Mesenchymal stem cell (in vitro differentiated cells and primary cell): ENCODE data around the gene RD3L.
"Not testable (repeated sequence)": the region's sequence is repeated elsewhere in the genome, so short reads cannot be mapped to it uniquely, and the experiment has no call there.

Experiments used
- DNase-seq: peaks from one replicate; pipeline ENCODE4 v3.0.0-alpha.2; 2013
- H2AFZ ChIP-seq: one replicate; pipeline ENCODE4 v1.6.1; 2013; ENCODE audit warnings: low read depth, mild to moderate bottlenecking, control low read depth, inconsistent platforms, low read length, moderate library complexity
- H2AK5ac ChIP-seq: 2 replicates; pipeline ENCODE4 v1.6.1; 2013; ENCODE audit warnings: low read length, moderate library complexity, mild to moderate bottlenecking, inconsistent platforms; ENCODE audit not compliant: severe bottlenecking
- H2BK120ac ChIP-seq: one replicate; pipeline ENCODE4 v1.6.1; 2013; ENCODE audit warnings: low read depth, mild to moderate bottlenecking, inconsistent platforms, low read length, moderate library complexity
- H2BK12ac ChIP-seq, 2 experiments: one replicate each; pipeline ENCODE4 v1.6.1; 2013; ENCODE audit warnings: inconsistent platforms in 2 of 2, low read length in 2 of 2, mild to moderate bottlenecking in 2 of 2, moderate library complexity in 2 of 2, control low read depth in 1 of 2
- H2BK15ac ChIP-seq: one replicate; pipeline ENCODE4 v1.6.1; 2013; ENCODE audit warnings: mild to moderate bottlenecking, low read depth, inconsistent platforms; ENCODE audit not compliant: poor library complexity, severe bottlenecking
- H2BK5ac ChIP-seq: 2 replicates; pipeline ENCODE4 v1.6.1; 2013; ENCODE audit warnings: low read depth, mild to moderate bottlenecking, low read length, control low read depth, inconsistent platforms; ENCODE audit not compliant: poor library complexity, severe bottlenecking
- H3K14ac ChIP-seq, 2 experiments: one replicate each; pipeline ENCODE4 v1.6.1; 2013; ENCODE audit warnings: inconsistent platforms in 2 of 2, low read length in 2 of 2, control low read depth in 1 of 2, mild to moderate bottlenecking in 1 of 2, moderate library complexity in 1 of 2
- H3K18ac ChIP-seq, 2 experiments: one replicate each; pipeline ENCODE4 v1.6.1; 2013; ENCODE audit warnings: inconsistent platforms in 2 of 2, low read length in 2 of 2, control low read depth in 1 of 2, low read depth in 1 of 2, mild to moderate bottlenecking in 1 of 2
- H3K23ac ChIP-seq, 2 experiments: one replicate each; pipeline ENCODE4 v1.6.1; 2013; ENCODE audit warnings: inconsistent platforms in 2 of 2, low read length in 2 of 2, mild to moderate bottlenecking in 2 of 2, moderate library complexity in 2 of 2, control low read depth in 1 of 2
- H3K27ac ChIP-seq: 2 replicates; pipeline ENCODE4 v1.5.1; 2013; ENCODE audit warnings: mild to moderate bottlenecking, moderate library complexity, low read length, control low read depth, inconsistent platforms; ENCODE audit not compliant: poor library complexity, severe bottlenecking
- H3K27me3 ChIP-seq, 2 experiments: 2 replicates each; pipeline versions ENCODE4 v1.6.1 to v1.7.0; 2013; ENCODE audit warnings: low read length in 2 of 2, mild to moderate bottlenecking in 2 of 2, moderate library complexity in 2 of 2, control low read depth in 1 of 2, inconsistent platforms in 1 of 2; ENCODE audit not compliant: control insufficient read depth in 1 of 2, insufficient read depth in 1 of 2
- H3K36me3 ChIP-seq, 2 experiments: 2 replicates each; pipeline versions ENCODE4 v1.6.1 to v1.7.0; 2013; ENCODE audit warnings: low read length in 2 of 2, control low read depth in 1 of 2, inconsistent platforms in 1 of 2, low read depth in 1 of 2, mild to moderate bottlenecking in 1 of 2; ENCODE audit not compliant: insufficient read depth in 2 of 2, control insufficient read depth in 1 of 2
- H3K4ac ChIP-seq, 2 experiments: one replicate each; pipeline ENCODE4 v1.6.1; 2013; ENCODE audit warnings: inconsistent platforms in 2 of 2, low read length in 2 of 2, mild to moderate bottlenecking in 2 of 2, moderate library complexity in 2 of 2, control low read depth in 1 of 2, low read depth in 1 of 2
- H3K4me1 ChIP-seq: 2 replicates; pipeline ENCODE4 v1.6.1; 2013; ENCODE audit warnings: low read depth, low read length, control low read depth; ENCODE audit not compliant: control insufficient read depth, insufficient read depth
- H3K4me2 ChIP-seq: 2 replicates; pipeline ENCODE4 v1.6.1; 2013; ENCODE audit warnings: low read length, mild to moderate bottlenecking, inconsistent platforms; ENCODE audit not compliant: poor library complexity, severe bottlenecking
- H3K4me3 ChIP-seq, 2 experiments: 2 replicates each; pipeline versions ENCODE4 v1.5.1 to v1.7.0; 2013; ENCODE audit warnings: low read length in 2 of 2, mild to moderate bottlenecking in 2 of 2, control low read depth in 1 of 2, low read depth in 1 of 2; ENCODE audit not compliant: insufficient read depth in 1 of 2
- H3K79me1 ChIP-seq: replicated peaks from 2 replicates; pipeline ENCODE4 v1.6.1; 2013; ENCODE audit warnings: mild to moderate bottlenecking, control low read depth, low read length, inconsistent platforms; ENCODE audit not compliant: poor library complexity, severe bottlenecking
- H3K9ac ChIP-seq: 2 replicates; pipeline ENCODE4 v1.7.0; 2013; ENCODE audit warnings: mild to moderate bottlenecking, low read length, moderate library complexity
- H3K9me3 ChIP-seq: 2 replicates; pipeline ENCODE4 v1.7.0; 2013; ENCODE audit warnings: mild to moderate bottlenecking, low read length; ENCODE audit not compliant: control insufficient read depth
- H4K8ac ChIP-seq: one replicate; pipeline ENCODE4 v1.6.1; 2013; ENCODE audit warnings: inconsistent platforms, mild to moderate bottlenecking, low read length, moderate library complexity
- H4K91ac ChIP-seq: one replicate; pipeline ENCODE4 v1.6.1; 2013; ENCODE audit warnings: mild to moderate bottlenecking, low read length, inconsistent platforms
- WGBS: methylation state at CpG from one replicate; pipeline ENCODE4 v1.1.7; 2013; ENCODE audit warnings: mixed read lengths; 5-methylcytosine and 5-hydroxymethylcytosine counted together

The RD3L gene

DNA sequence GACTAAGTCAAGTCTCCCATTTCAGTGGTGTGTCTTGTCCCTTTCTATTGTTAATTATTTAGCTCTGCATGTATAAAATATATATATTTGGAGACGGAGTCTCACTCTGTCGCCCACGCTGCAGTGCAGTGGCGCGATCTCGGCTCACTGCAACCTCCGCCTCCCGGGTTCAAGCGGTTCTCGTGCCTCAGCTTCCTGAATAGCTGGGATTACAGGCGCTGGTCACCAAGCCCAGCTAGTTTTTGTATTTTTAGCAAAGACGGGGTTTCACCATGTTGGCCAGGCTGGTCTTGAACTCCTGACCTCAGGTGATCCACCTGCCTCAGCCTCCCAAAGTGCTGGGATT is 20.5 kb downstream of the RD3L start:
- H3K18ac ChIP-seq, H2AK5ac ChIP-seq, H3K9me3 ChIP-seq, H3K23ac ChIP-seq, H3K4ac ChIP-seq, H3K36me3 ChIP-seq, H4K91ac ChIP-seq, H2BK12ac ChIP-seq, H3K79me1 ChIP-seq, H3K4me1 ChIP-seq, H3K27ac ChIP-seq, H2BK120ac ChIP-seq, DNase-seq, H3K14ac ChIP-seq, H2BK5ac ChIP-seq, H2AFZ ChIP-seq, H2BK15ac ChIP-seq: not testable (repeated sequence)
- H3K4me2 ChIP-seq: peak overlapping the region; percentile 51
- H4K8ac ChIP-seq: peak overlapping the region; percentile 15
- H3K27me3 ChIP-seq: peaks cover 7 to 18% of the 10 kb centered on the region in 2 experiments
- peak overlapping the region; percentile 29 for H3K9ac ChIP-seq
- 82% methylated on average over 12 of the region's 12 CpGs for WGBS
- peak overlapping the region in 1 of 2 experiments; percentile 97 for H3K4me3 ChIP-seq

DNA sequence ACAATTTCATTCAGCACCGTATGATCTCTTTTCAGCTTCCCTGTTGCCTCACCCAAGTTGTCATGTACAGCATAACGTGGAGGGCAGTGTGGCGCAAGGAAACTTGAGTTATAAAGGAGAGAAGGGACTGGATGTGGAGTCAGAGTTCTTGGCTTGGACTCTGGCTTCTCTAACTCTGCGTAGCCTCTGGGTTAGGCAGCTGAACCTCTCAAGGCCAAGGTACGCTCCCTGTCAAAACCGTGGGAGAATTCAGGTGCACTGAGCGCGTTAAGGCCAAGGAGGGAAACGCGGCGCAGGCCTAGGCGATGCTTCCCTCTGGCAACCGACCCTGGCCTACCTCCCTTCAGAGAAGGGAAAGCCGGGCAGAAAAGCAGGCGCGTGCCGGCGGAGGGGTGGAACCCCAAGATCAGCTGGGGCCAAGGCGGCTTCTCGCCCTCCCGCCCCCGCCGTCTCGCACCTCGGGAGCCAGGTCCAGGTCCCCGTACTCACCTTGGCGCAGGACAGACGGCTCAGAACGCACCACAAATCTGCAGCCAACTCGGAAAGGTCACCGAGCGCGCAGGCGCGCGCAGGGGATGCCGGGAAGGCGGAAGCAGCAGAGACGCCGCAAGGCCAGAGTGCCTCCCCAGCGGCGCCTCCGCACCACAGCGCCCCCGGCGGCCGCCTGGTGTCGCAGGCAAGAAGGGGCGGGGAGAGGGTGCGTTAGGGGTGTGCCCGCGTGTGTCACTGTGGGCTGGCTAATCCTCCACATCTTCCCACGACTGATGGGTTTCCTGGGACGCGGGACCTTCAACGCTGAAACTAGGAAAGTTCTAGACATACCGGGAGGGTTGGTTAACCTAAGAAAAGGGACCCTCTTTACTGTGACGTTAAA is 21.1 kb downstream of the RD3L start:
- H2BK12ac ChIP-seq: no peak overlapping the region
- H4K91ac ChIP-seq: peak overlapping the region; percentile 78
- H2AFZ ChIP-seq: peak overlapping the region; percentile 19
- H3K4me1 ChIP-seq: peaks cover 6% of the 10 kb centered on the region
- H4K8ac ChIP-seq: peak overlapping the region; percentile 100
- H3K79me1 ChIP-seq: peaks cover 13% of the 10 kb centered on the region
- no peak overlapping the region for H2BK120ac ChIP-seq
- H3K27me3 ChIP-seq: peaks cover 7 to 18% of the 10 kb centered on the region in 2 experiments
- peak overlapping the region; percentile 62 for H3K4me2 ChIP-seq
- peak overlapping the region in 1 of 2 experiments; percentile 29 for H3K23ac ChIP-seq
- no peak overlapping the region for H2AK5ac ChIP-seq
- no peak overlapping the region for H2BK15ac ChIP-seq
- H2BK5ac ChIP-seq: no peak overlapping the region
- H3K4ac ChIP-seq: peak overlapping the region in 1 of 2 experiments; percentile 24
- 2% methylated on average over 56 of the region's 58 CpGs for WGBS
- H3K4me3 ChIP-seq: peak overlapping the region; percentile 89 to 97
- H3K9me3 ChIP-seq: no peaks in the 10 kb centered on the region
- peak overlapping the region; percentile 22 for H3K27ac ChIP-seq
- peak overlapping the region in 1 of 2 experiments; percentile 37 for H3K14ac ChIP-seq
- peak overlapping the region; percentile 22 to 92 for H3K18ac ChIP-seq
- peak; percentile 92 for DNase-seq
- H3K36me3 ChIP-seq: peaks cover 8 to 13% of the 10 kb centered on the region in 2 experiments
- H3K9ac ChIP-seq: peak overlapping the region; percentile 96

DNA sequence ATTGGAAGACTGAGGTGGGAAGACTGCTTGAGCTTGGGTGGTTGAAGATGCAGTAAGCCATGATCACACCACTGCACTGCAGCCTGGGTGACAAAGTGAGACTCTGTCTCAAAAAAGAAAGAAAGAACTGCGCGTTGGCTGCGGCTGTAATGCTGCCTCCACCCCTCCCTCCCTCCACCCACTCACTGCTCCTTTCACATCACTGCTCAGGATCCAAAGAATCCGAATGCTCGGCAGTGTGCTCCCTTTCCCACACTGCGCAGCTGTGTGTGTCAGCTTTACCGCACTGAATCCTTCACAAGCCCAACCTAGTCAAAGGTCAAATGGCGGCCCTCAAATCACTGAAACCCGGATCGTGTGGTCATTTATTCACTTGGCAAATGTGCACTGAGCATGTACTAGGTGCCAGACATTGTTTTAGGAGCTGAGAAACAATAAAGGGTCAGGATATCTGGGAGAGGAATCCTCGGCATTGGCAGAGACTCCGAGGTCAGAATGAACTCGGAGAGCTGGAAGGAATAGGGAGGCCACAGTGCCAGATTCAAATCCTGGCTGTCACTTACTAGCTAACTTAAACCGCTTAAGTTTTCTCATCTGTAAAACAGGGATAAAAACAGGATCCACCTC is 25.6 kb downstream of the RD3L start:
- H4K91ac ChIP-seq: no peak overlapping the region
- H3K23ac ChIP-seq: no peak overlapping the region
- H2BK12ac ChIP-seq: no peak overlapping the region
- H4K8ac ChIP-seq: no peak overlapping the region
- H3K27me3 ChIP-seq: no peaks in the 10 kb centered on the region
- H3K14ac ChIP-seq: no peak overlapping the region
- no peaks in the 10 kb centered on the region for H3K9me3 ChIP-seq
- H2AK5ac ChIP-seq: no peak overlapping the region
- peaks cover 14% of the 10 kb centered on the region for H3K79me1 ChIP-seq
- no peak overlapping the region for H3K18ac ChIP-seq
- no peak for DNase-seq
- no peak overlapping the region for H2BK5ac ChIP-seq
- no peak overlapping the region for H2BK120ac ChIP-seq
- peaks cover 5% of the 10 kb centered on the region for H3K4me1 ChIP-seq
- H3K4me3 ChIP-seq: peak overlapping the region in 1 of 2 experiments; percentile 31
- no peak overlapping the region for H3K27ac ChIP-seq
- H2BK15ac ChIP-seq: no peak overlapping the region
- H3K36me3 ChIP-seq: peaks cover 16 to 43% of the 10 kb centered on the region in 2 experiments
- WGBS: 96% methylated on average over 13 of the region's 14 CpGs
- no peak overlapping the region for H3K4me2 ChIP-seq
- H3K9ac ChIP-seq: peak overlapping the region; percentile 55
- no peak overlapping the region for H3K4ac ChIP-seq
- no peak overlapping the region for H2AFZ ChIP-seq

DNA sequence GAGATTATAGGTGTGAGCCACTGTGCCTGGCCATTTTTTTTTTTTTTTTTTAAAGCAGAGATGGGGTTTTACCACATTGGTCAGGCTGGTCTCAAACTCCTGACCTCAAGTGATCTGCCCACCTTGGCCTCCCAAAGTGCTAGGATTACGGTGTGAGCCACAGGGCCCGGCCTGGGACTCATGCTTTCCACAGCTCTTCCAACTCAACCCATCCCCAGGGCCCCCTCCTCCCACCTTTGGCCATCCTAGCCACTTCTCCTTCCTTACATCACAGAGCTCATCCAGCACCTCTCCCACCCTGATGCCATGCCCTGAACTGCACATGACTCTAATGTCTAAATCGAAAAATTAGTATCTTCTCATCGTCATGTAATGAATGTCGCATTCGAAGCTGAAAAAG is 26.7 kb downstream of the RD3L start:
- no peak overlapping the region for H2AFZ ChIP-seq
- no peak overlapping the region for H3K4me3 ChIP-seq
- no peak overlapping the region for H2AK5ac ChIP-seq
- H3K27ac ChIP-seq: no peak overlapping the region
- no peak overlapping the region for H4K8ac ChIP-seq
- no peaks in the 10 kb centered on the region for H3K27me3 ChIP-seq
- no peak overlapping the region for H3K4me2 ChIP-seq
- 99% methylated on average over 6 of the region's 6 CpGs for WGBS
- no peak overlapping the region for H3K9ac ChIP-seq
- no peak overlapping the region for H2BK5ac ChIP-seq
- peaks cover 25 to 52% of the 10 kb centered on the region in 2 experiments for H3K36me3 ChIP-seq
- no peak overlapping the region for H3K4ac ChIP-seq
- H3K4me1 ChIP-seq: peaks cover 5% of the 10 kb centered on the region
- peaks cover 14% of the 10 kb centered on the region for H3K79me1 ChIP-seq
- no peak overlapping the region for H2BK120ac ChIP-seq
- no peak overlapping the region for H3K14ac ChIP-seq
- no peak overlapping the region for H3K18ac ChIP-seq
- no peak for DNase-seq
- no peak overlapping the region for H3K23ac ChIP-seq
- H3K9me3 ChIP-seq: no peaks in the 10 kb centered on the region
- H2BK12ac ChIP-seq: no peak overlapping the region
- no peak overlapping the region for H4K91ac ChIP-seq
- no peak overlapping the region for H2BK15ac ChIP-seq
